Keratinocyte (primary cell): ENCODE results near the gene TMEM54. TPM values are rescaled to one million over a fixed set of nuclear protein-coding genes. Genes with fewer than 3 reads are reported as not detected.

Experiments used
- DNase-seq: peaks from one replicate; pipeline ENCODE4 v3.0.0-alpha.2; 2011; ENCODE audit warnings: low read depth, missing footprints, low spot score
- FAIRE-seq: peaks from 2 replicates; lab custom pipeline; 2011; peaks lifted over from hg19 to GRCh38; lab: Jason Lieb, UNC
- H2AFZ ChIP-seq: 2 replicates; pipeline ENCODE4 v1.6.0; 2012; ENCODE audit warnings: low read length, control low read depth, inconsistent platforms; ENCODE audit not compliant: control insufficient read depth
- H3K27ac ChIP-seq: 2 replicates; pipeline ENCODE4 v1.5.1; 2011; ENCODE audit warnings: low read length; ENCODE audit not compliant: control insufficient read depth, insufficient read depth
- H3K27me3 ChIP-seq: 3 replicates; pipeline ENCODE4 v1.6.0; 2011; ENCODE audit warnings: low read length; ENCODE audit not compliant: control insufficient read depth, insufficient read depth; ENCODE audit errors: extremely low read depth
- H3K36me3 ChIP-seq, 2 experiments: 2 replicates in 1 of 2; 3 replicates in 1 of 2; pipeline ENCODE4 v1.5.1; 2011; ENCODE audit warnings: low read length in 2 of 2, mild to moderate bottlenecking in 1 of 2; ENCODE audit not compliant: control insufficient read depth in 2 of 2, insufficient read depth in 2 of 2; ENCODE audit errors: extremely low read depth in 1 of 2
- H3K4me1 ChIP-seq: 3 replicates; pipeline ENCODE4 v1.5.1; 2011; ENCODE audit warnings: low read length; ENCODE audit not compliant: control insufficient read depth, insufficient read depth; ENCODE audit errors: extremely low read depth
- H3K4me2 ChIP-seq: 3 replicates; pipeline ENCODE4 v1.6.0; 2011; ENCODE audit warnings: low read depth, low read length; ENCODE audit not compliant: control insufficient read depth, insufficient read depth; ENCODE audit errors: extremely low read depth
- H3K4me3 ChIP-seq, 3 experiments: fragments of 200-600 bp in 1 of 3; sonication (generic) in 1 of 3; 2 replicates in 2 of 3; 3 replicates in 1 of 3; pipeline ENCODE4 v1.5.1; 2011 to 2016; ENCODE audit warnings: low read length in 3 of 3, mild to moderate bottlenecking in 3 of 3, control low read depth in 2 of 3, inconsistent platforms in 1 of 3, low read depth in 1 of 3, mixed read lengths in 1 of 3, mixed run types in 1 of 3, moderate library complexity in 1 of 3; ENCODE audit not compliant: control insufficient read depth in 2 of 3, insufficient read depth in 2 of 3; ENCODE audit errors: extremely low read depth in 1 of 3
- H3K79me2 ChIP-seq: 2 replicates; pipeline ENCODE4 v1.6.0; 2012; ENCODE audit warnings: low read length; ENCODE audit not compliant: control insufficient read depth, insufficient read depth
- H3K9ac ChIP-seq: 3 replicates; pipeline ENCODE4 v1.6.0; 2011; ENCODE audit warnings: low read length; ENCODE audit not compliant: control insufficient read depth, insufficient read depth; ENCODE audit errors: extremely low read depth
- H3K9me1 ChIP-seq: 3 replicates; pipeline ENCODE4 v1.6.0; 2011; ENCODE audit warnings: low read length; ENCODE audit not compliant: control insufficient read depth, insufficient read depth; ENCODE audit errors: extremely low read depth
- H3K9me3 ChIP-seq: 2 replicates; pipeline ENCODE4 v1.5.1; 2012; ENCODE audit warnings: low read depth, low read length; ENCODE audit not compliant: control insufficient read depth
- H4K20me1 ChIP-seq: 3 replicates; pipeline ENCODE4 v1.6.0; 2011; ENCODE audit warnings: low read length; ENCODE audit not compliant: control insufficient read depth, insufficient read depth; ENCODE audit errors: extremely low read depth
- EZH2 ChIP-seq: IDR thresholded peaks from one replicate; pipeline ENCODE4 v1.6.1; 2012; ENCODE audit warnings: inconsistent platforms, mild to moderate bottlenecking, low read length, moderate library complexity
- dilution Hi-C: fragments of 300-500 bp; cut with MboI; formaldehyde crosslinking; loops from one replicate; pipeline ENCODE4 v1.7.0; 2020; ENCODE audit warnings: low sequenced_read_pairs; ENCODE audit not compliant: extremely low pct_ligation_motif_present
- polyA plus RNA-seq, 5 experiments: library from polyadenylated mRNA; depleted of rRNA in 3 of 5; stranded (reverse) in 3 of 5; stranded (forward) in 1 of 5; unstranded in 1 of 5; fragments of >200 nt; gene quantifications; 1 replicate in 1 of 5; 2 replicates in 3 of 5; 3 replicates in 1 of 5; pipeline versions ENCODE4 v1.2.1 to v1.2.3, GENCODE V29; 2011 to 2012; ENCODE audit warnings: missing spikeins in 2 of 5, low read depth in 1 of 5, low replicate concordance in 1 of 5
- TF ChIP-seq, protein P1 (sequence below), 3 experiments: IDR thresholded peaks in 1 of 3; conservative IDR thresholded peaks in 1 of 3; optimal IDR thresholded peaks in 1 of 3; 2 replicates in 2 of 3; 3 replicates in 1 of 3; pipeline versions ENCODE3 to v1.5.1; 2011; ENCODE audit warnings: low read length in 3 of 3, mild to moderate bottlenecking in 3 of 3, moderate library complexity in 2 of 3, control low read depth in 1 of 3, inconsistent platforms in 1 of 3; ENCODE audit not compliant: insufficient read depth in 2 of 3; ENCODE audit errors: extremely low read depth in 1 of 3

The TMEM54 gene
- polyA plus RNA-seq, 1 donor (not counting 4 experiments of a cell fraction or from before 2014, with no cell fraction given): 59.4 TPM

DNA sequence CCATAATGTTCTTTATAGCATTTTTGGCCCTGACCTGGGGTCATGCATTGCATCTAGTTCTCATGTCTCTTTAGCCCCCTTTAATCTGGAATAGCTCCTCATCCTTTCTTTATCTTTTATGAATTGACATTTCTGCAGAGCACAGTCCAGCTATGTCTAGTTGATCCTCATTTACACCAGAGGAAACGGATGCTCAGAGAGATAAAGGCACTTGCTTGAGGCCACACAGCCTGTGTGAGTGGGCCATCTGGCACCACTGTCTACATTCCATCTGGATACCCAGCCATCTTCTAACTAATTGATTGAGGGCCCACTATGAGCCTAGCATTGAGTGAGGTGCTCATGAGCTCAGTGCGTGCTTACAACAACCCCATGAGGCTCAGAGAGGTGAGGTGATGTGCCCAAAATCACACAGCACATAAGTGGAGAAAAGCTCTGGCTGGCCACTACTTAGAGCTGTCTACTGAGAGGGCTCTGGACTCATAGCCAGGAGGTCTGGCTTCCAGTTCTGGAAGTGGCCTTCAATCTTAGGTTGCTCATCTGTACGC lies 11.4 kb downstream of the TMEM54 start:
- TF ChIP-seq, protein P1, sequence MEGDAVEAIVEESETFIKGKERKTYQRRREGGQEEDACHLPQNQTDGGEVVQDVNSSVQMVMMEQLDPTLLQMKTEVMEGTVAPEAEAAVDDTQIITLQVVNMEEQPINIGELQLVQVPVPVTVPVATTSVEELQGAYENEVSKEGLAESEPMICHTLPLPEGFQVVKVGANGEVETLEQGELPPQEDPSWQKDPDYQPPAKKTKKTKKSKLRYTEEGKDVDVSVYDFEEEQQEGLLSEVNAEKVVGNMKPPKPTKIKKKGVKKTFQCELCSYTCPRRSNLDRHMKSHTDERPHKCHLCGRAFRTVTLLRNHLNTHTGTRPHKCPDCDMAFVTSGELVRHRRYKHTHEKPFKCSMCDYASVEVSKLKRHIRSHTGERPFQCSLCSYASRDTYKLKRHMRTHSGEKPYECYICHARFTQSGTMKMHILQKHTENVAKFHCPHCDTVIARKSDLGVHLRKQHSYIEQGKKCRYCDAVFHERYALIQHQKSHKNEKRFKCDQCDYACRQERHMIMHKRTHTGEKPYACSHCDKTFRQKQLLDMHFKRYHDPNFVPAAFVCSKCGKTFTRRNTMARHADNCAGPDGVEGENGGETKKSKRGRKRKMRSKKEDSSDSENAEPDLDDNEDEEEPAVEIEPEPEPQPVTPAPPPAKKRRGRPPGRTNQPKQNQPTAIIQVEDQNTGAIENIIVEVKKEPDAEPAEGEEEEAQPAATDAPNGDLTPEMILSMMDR (optimal IDR thresholded peaks at IDR 0.05 in 1 of 3, IDR thresholded peaks at IDR 0.05 in 1 of 3, conservative IDR thresholded peaks at IDR 0.05 in 1 of 3; ENCODE audit: extremely low read depth in 1 of 3, insufficient read depth in 2 of 3, low read length in 3 of 3): no peak
- no peak for TF ChIP-seq EZH2
- no peaks in the 10 kb centered on the region for H3K9me3 ChIP-seq
- H3K27me3 ChIP-seq: peaks cover 49% of the 10 kb centered on the region
- peaks cover 3% of the 10 kb centered on the region for H3K4me1 ChIP-seq
- H3K79me2 ChIP-seq: no peaks in the 10 kb centered on the region
- DNase-seq: no peak
- H2AFZ ChIP-seq: no peak overlapping the region
- no peak overlapping the region for H3K9ac ChIP-seq
- H3K9me1 ChIP-seq: no peaks in the 10 kb centered on the region
- H3K4me3 ChIP-seq: no peak overlapping the region
- no peak overlapping the region for H3K4me2 ChIP-seq
- H3K27ac ChIP-seq: no peak overlapping the region
- no peak for FAIRE-seq
- peaks cover 4% of the 10 kb centered on the region for H4K20me1 ChIP-seq
- dilution Hi-C loops: no loop called here
- no peaks in the 10 kb centered on the region for H3K36me3 ChIP-seq

DNA sequence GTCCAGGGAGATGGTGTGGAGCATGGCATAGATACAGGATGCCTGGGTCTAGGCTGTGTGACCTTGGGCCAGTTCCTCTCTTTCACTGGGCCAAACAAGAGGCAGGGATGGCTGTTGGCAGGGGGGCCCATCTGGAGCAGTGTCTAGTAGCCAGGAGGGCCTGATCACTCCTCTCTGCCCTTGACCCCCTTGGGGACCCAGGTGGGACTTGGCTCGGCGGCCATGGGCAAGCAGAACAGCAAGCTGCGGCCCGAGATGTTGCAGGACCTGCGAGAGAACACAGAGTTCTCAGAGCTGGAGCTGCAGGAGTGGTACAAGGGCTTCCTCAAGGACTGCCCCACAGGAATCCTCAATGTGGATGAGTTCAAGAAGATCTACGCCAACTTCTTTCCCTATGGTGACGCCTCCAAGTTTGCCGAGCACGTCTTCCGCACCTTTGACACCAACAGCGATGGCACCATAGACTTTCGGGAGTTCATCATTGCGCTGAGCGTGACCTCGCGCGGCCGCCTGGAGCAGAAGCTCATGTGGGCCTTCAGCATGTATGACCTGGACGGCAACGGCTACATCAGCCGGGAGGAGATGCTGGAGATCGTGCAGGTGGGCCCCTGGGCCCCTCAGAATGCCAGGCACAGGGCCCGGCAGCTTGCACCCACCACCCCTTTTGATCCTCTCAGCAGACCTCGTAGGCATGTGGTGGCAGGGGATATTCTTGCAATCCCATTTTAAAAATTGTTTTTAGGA lies 12.3 kb downstream of the TMEM54 start:
- TF ChIP-seq EZH2: no peak
- TF ChIP-seq, protein P1 (optimal IDR thresholded peaks at IDR 0.05 in 1 of 3, IDR thresholded peaks at IDR 0.05 in 1 of 3, conservative IDR thresholded peaks at IDR 0.05 in 1 of 3; ENCODE audit: extremely low read depth in 1 of 3, insufficient read depth in 2 of 3, low read length in 3 of 3): no peak
- H3K27me3 ChIP-seq: peaks cover 53% of the 10 kb centered on the region
- dilution Hi-C loops: no loop called here

More for the DNA sequence above, 12.3 kb downstream of the TMEM54 start:
- FAIRE-seq (no peak), DNase-seq (no peak)
- H2AFZ ChIP-seq: no peak overlapping the region
- H3K4me1 ChIP-seq: peaks cover 3% of the 10 kb centered on the region
- no peaks in the 10 kb centered on the region for H3K9me3 ChIP-seq
- H3K4me2 ChIP-seq: no peak overlapping the region
- no peaks in the 10 kb centered on the region for H3K36me3 ChIP-seq
- no peaks in the 10 kb centered on the region for H3K79me2 ChIP-seq
- peaks cover 4% of the 10 kb centered on the region for H4K20me1 ChIP-seq
- no peak overlapping the region for H3K4me3 ChIP-seq
- H3K9ac ChIP-seq: no peak overlapping the region
- H3K9me1 ChIP-seq: no peaks in the 10 kb centered on the region
- no peak overlapping the region for H3K27ac ChIP-seq
